Measurements from ENCODE around the gene CNOT2.

- no peak for TF ChIP-seq CTCF (IDR thresholded peaks at IDR 0.05)
- no peak for TF ChIP-seq POLR2A (IDR thresholded peaks at IDR 0.05)
These were observed 64.6 kb downstream of the CNOT2 start for GRCh38 chr12:70307868-70308267.
